HepG2 (cell line): ENCODE results near the gene UCN2. TPM values are rescaled to one million over a fixed set of nuclear protein-coding genes. Genes with fewer than 3 reads are reported as not detected.

Experiments
- ETV5 ChIP-seq: IDR thresholded peaks from 2 replicates; pipeline ENCODE4 v1.6.1; 2018; ENCODE audit warnings: missing biosample characterization, missing genetic modification reagents, inconsistent platforms, borderline replicate concordance
- FOXA1 ChIP-seq, 2 experiments: fragments of 450-650 bp in 1 of 2; sonication (generic) in 1 of 2; formaldehyde crosslinking in 1 of 2; IDR thresholded peaks; 2 replicates each; pipeline versions ENCODE4 v1.4.0 to v1.6.1; 2016 to 2020; ENCODE audit warnings: missing genetic modification reagents in 1 of 2
- HDAC6 ChIP-seq: fragments of 200-600 bp; sonication (generic); IDR thresholded peaks from 2 replicates; pipeline ENCODE4 v1.7.0; 2017; ENCODE audit warnings: mild to moderate bottlenecking, antibody characterized with exemption, low read length, low read depth
- HES4 ChIP-seq: sonication (generic); formaldehyde crosslinking; IDR thresholded peaks from 2 replicates; pipeline ENCODE4 v1.9.0; 2021; ENCODE audit warnings: mild to moderate bottlenecking, missing genetic modification reagents, borderline replicate concordance
- HOXA5 ChIP-seq: sonication (generic); formaldehyde crosslinking; IDR thresholded peaks from 2 replicates; pipeline ENCODE4 v1.4.0; 2020; ENCODE audit warnings: missing genetic modification reagents
- KDM5B ChIP-seq: sonication (generic); formaldehyde crosslinking; IDR thresholded peaks from 2 replicates; pipeline ENCODE4 v1.4.0; 2020; ENCODE audit warnings: missing genetic modification reagents, mild to moderate bottlenecking, borderline replicate concordance
- MTA3 ChIP-seq: sonication (generic); formaldehyde crosslinking; IDR thresholded peaks from 2 replicates; pipeline ENCODE4 v1.4.0; 2020; ENCODE audit warnings: missing genetic modification reagents
- NFYC ChIP-seq: IDR thresholded peaks from 2 replicates; pipeline ENCODE4 v1.6.1; 2016; ENCODE audit warnings: missing genetic modification reagents, missing compliant biosample characterization
- NR2F1 ChIP-seq, 2 experiments: fragments of 450-650 bp in 1 of 2; formaldehyde crosslinking in 1 of 2; IDR thresholded peaks; 2 replicates each; pipeline versions ENCODE4 v1.5.0 to v1.6.1; 2016 to 2020; ENCODE audit warnings: mild to moderate bottlenecking in 1 of 2, missing compliant biosample characterization in 1 of 2, missing genetic modification reagents in 1 of 2, moderate library complexity in 1 of 2
- NR2F2 ChIP-seq: IDR thresholded peaks from 2 replicates; pipeline ENCODE4 v1.6.1; 2012; ENCODE audit warnings: low read depth, inconsistent platforms, borderline replicate concordance
- SMYD3 ChIP-seq: sonication (generic); formaldehyde crosslinking; IDR thresholded peaks from 2 replicates; pipeline ENCODE4 v1.8.1; 2023; ENCODE audit warnings: mild to moderate bottlenecking, missing genetic modification reagents
- SRF ChIP-seq: IDR thresholded peaks from 2 replicates; pipeline ENCODE4 v1.6.1; 2011; ENCODE audit warnings: mild to moderate bottlenecking, low read depth, low read length, moderate library complexity
- SRSF4 ChIP-seq: fragments of 200-400 bp; formaldehyde crosslinking; IDR thresholded peaks from one replicate; pipeline ENCODE4 v1.6.1; 2018; ENCODE audit warnings: mild to moderate bottlenecking, low read depth, low read length, moderate library complexity; ENCODE audit not compliant: poor library complexity, severe bottlenecking
- ZNF274 ChIP-seq: sonication (generic); formaldehyde crosslinking; IDR thresholded peaks from 2 replicates; pipeline ENCODE4 v1.5.1; 2020; ENCODE audit warnings: mild to moderate bottlenecking, missing genetic modification reagents
- ZNF713 ChIP-seq: sonication (generic); formaldehyde crosslinking; IDR thresholded peaks from 2 replicates; pipeline ENCODE4 v1.4.0; 2020; ENCODE audit warnings: mild to moderate bottlenecking, missing genetic modification reagents
- polyA plus RNA-seq, 8 experiments: library from polyadenylated mRNA; depleted of rRNA in 3 of 8; stranded (reverse) in 7 of 8; unstranded in 1 of 8; fragments of >200 nt; fragmentation: Illumina TruSeq in 4 of 8; extraction: Trizol in 4 of 8; gene quantifications; 2 replicates each; pipeline versions ENCODE4 v1.2.1 to v1.2.3, GENCODE V29; 2011 to 2016; ENCODE audit warnings: low read depth in 4 of 8, missing spikeins in 1 of 8, mixed read lengths in 1 of 8; ENCODE audit not compliant: insufficient read depth in 1 of 8
- total RNA-seq, 5 experiments: library from RNA; depleted of rRNA; stranded (reverse); fragments of >200 nt; fragmentation: Illumina TruSeq; extraction: Trizol; gene quantifications; 2 replicates each; pipeline ENCODE4 v1.2.3, GENCODE V29; 2016; ENCODE audit warnings: low read depth in 1 of 5
- TF ChIP-seq, protein P1 (sequence below): IDR thresholded peaks from 2 replicates; pipeline ENCODE4 v1.6.1; 2016; ENCODE audit warnings: low read depth, control low read depth
- TF ChIP-seq, protein P2 (sequence below): sonication (generic); formaldehyde crosslinking; IDR thresholded peaks from 2 replicates; pipeline ENCODE4; 2020; ENCODE audit warnings: missing genetic modification reagents, mild to moderate bottlenecking, borderline replicate concordance
- TF ChIP-seq, protein P3 (sequence below): sonication (generic); formaldehyde crosslinking; IDR thresholded peaks from 2 replicates; pipeline ENCODE4 v1.4.0; 2020; ENCODE audit warnings: mild to moderate bottlenecking, low read depth, missing genetic modification reagents
- TF ChIP-seq, protein P4 (sequence below): sonication (generic); formaldehyde crosslinking; IDR thresholded peaks from 2 replicates; pipeline ENCODE4 v1.5.0; 2020; ENCODE audit warnings: missing genetic modification reagents

Gene UCN2
- total and polyA plus RNA-seq, 2 of the 13 experiments (the other 11 are each of a cell fraction or from before 2014, with no cell fraction given) = 0.07 to 1.5 TPM

DNA sequence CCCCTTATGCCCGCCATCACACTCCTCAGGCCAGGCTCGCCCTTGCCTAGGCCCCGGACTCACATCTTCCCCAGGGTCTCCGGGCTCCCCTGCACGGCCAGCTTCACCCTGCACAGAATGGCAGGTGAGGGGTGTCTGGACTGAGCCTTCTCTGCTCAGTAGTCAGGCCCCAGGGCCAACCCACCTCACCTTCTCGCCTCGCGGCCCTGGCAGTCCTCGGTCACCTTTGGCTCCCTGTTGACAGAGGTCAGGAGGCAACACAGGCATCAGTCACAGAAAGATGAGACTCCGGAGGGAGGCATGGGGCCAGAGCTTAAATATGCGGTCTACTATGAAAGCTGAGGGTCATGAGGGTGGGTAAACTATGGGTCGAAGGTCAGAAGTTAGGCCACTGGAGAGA lies 8.4 kb upstream of the UCN2 start (continued):
- TF ChIP-seq, protein P1, sequence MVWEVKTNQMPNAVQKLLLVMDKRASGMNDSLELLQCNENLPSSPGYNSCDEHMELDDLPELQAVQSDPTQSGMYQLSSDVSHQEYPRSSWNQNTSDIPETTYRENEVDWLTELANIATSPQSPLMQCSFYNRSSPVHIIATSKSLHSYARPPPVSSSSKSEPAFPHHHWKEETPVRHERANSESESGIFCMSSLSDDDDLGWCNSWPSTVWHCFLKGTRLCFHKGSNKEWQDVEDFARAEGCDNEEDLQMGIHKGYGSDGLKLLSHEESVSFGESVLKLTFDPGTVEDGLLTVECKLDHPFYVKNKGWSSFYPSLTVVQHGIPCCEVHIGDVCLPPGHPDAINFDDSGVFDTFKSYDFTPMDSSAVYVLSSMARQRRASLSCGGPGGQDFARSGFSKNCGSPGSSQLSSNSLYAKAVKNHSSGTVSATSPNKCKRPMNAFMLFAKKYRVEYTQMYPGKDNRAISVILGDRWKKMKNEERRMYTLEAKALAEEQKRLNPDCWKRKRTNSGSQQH = no peak
- TF ChIP-seq SRF = no peak
- peak; percentile 77 for TF ChIP-seq NR2F2
- no peak for TF ChIP-seq MTA3 (CRISPR knock-in tag)
- TF ChIP-seq NFYC (CRISPR knock-in tag) = no peak
- no peak for TF ChIP-seq ETV5
- TF ChIP-seq, protein P2, sequence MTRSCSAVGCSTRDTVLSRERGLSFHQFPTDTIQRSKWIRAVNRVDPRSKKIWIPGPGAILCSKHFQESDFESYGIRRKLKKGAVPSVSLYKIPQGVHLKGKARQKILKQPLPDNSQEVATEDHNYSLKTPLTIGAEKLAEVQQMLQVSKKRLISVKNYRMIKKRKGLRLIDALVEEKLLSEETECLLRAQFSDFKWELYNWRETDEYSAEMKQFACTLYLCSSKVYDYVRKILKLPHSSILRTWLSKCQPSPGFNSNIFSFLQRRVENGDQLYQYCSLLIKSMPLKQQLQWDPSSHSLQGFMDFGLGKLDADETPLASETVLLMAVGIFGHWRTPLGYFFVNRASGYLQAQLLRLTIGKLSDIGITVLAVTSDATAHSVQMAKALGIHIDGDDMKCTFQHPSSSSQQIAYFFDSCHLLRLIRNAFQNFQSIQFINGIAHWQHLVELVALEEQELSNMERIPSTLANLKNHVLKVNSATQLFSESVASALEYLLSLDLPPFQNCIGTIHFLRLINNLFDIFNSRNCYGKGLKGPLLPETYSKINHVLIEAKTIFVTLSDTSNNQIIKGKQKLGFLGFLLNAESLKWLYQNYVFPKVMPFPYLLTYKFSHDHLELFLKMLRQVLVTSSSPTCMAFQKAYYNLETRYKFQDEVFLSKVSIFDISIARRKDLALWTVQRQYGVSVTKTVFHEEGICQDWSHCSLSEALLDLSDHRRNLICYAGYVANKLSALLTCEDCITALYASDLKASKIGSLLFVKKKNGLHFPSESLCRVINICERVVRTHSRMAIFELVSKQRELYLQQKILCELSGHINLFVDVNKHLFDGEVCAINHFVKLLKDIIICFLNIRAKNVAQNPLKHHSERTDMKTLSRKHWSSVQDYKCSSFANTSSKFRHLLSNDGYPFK (CRISPR knock-in tag) = peak; percentile 84; the same call in 1 of the 2 replicates
- no peak for TF ChIP-seq ZNF713 (CRISPR knock-in tag)
- no peak for TF ChIP-seq FOXA1 (IDR thresholded peaks at IDR 0.05)
- TF ChIP-seq FOXA1 (CRISPR knock-in tag; IDR thresholded peaks at IDR 0.05) = peak; percentile 68
- no peak for TF ChIP-seq SMYD3 (CRISPR knock-in tag)
- no peak for TF ChIP-seq SRSF4
- 0 out of 2 replicates have a peak, but pooled peaks have one; percentile 29 for TF ChIP-seq ZNF274 (CRISPR knock-in tag)
- TF ChIP-seq HES4 (CRISPR knock-in tag) = no peak
- peak in 1 of 2 experiments; percentile 55; a peak in 1 of 4 replicates for TF ChIP-seq NR2F1 (CRISPR knock-in tag; IDR thresholded peaks at IDR 0.05)
- TF ChIP-seq, protein P3, sequence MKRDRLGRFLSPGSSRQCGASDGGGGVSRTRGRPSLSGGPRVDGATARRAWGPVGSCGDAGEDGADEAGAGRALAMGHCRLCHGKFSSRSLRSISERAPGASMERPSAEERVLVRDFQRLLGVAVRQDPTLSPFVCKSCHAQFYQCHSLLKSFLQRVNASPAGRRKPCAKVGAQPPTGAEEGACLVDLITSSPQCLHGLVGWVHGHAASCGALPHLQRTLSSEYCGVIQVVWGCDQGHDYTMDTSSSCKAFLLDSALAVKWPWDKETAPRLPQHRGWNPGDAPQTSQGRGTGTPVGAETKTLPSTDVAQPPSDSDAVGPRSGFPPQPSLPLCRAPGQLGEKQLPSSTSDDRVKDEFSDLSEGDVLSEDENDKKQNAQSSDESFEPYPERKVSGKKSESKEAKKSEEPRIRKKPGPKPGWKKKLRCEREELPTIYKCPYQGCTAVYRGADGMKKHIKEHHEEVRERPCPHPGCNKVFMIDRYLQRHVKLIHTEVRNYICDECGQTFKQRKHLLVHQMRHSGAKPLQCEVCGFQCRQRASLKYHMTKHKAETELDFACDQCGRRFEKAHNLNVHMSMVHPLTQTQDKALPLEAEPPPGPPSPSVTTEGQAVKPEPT = no peak
- no peak for TF ChIP-seq HDAC6
- TF ChIP-seq, protein P4, sequence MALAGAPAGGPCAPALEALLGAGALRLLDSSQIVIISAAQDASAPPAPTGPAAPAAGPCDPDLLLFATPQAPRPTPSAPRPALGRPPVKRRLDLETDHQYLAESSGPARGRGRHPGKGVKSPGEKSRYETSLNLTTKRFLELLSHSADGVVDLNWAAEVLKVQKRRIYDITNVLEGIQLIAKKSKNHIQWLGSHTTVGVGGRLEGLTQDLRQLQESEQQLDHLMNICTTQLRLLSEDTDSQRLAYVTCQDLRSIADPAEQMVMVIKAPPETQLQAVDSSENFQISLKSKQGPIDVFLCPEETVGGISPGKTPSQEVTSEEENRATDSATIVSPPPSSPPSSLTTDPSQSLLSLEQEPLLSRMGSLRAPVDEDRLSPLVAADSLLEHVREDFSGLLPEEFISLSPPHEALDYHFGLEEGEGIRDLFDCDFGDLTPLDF (CRISPR knock-in tag) = no peak
- peak; percentile 34; the same call in 1 of the 2 replicates for TF ChIP-seq KDM5B
- no peak for TF ChIP-seq HOXA5 (CRISPR knock-in tag)
